GM12801 (cell line): Measurements from ENCODE around the gene ADGRL3.

Source experiments
- TF ChIP-seq, protein P1 (sequence below): IDR thresholded peaks from one replicate; pipeline ENCODE4 v1.5.1; 2011; ENCODE audit warnings: control low read depth; ENCODE audit not compliant: insufficient read length; ENCODE audit errors: extremely low read depth

Gene ADGRL3

GRCh38 chr4:61277785-61278760, 77.9 kb downstream of the ADGRL3 start:
- TF ChIP-seq, protein P1, sequence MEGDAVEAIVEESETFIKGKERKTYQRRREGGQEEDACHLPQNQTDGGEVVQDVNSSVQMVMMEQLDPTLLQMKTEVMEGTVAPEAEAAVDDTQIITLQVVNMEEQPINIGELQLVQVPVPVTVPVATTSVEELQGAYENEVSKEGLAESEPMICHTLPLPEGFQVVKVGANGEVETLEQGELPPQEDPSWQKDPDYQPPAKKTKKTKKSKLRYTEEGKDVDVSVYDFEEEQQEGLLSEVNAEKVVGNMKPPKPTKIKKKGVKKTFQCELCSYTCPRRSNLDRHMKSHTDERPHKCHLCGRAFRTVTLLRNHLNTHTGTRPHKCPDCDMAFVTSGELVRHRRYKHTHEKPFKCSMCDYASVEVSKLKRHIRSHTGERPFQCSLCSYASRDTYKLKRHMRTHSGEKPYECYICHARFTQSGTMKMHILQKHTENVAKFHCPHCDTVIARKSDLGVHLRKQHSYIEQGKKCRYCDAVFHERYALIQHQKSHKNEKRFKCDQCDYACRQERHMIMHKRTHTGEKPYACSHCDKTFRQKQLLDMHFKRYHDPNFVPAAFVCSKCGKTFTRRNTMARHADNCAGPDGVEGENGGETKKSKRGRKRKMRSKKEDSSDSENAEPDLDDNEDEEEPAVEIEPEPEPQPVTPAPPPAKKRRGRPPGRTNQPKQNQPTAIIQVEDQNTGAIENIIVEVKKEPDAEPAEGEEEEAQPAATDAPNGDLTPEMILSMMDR = no peak

GRCh38 chr4:61292322-61292721, 92.2 kb downstream of the ADGRL3 start:
- TF ChIP-seq, protein P1 = no peak

DNA sequence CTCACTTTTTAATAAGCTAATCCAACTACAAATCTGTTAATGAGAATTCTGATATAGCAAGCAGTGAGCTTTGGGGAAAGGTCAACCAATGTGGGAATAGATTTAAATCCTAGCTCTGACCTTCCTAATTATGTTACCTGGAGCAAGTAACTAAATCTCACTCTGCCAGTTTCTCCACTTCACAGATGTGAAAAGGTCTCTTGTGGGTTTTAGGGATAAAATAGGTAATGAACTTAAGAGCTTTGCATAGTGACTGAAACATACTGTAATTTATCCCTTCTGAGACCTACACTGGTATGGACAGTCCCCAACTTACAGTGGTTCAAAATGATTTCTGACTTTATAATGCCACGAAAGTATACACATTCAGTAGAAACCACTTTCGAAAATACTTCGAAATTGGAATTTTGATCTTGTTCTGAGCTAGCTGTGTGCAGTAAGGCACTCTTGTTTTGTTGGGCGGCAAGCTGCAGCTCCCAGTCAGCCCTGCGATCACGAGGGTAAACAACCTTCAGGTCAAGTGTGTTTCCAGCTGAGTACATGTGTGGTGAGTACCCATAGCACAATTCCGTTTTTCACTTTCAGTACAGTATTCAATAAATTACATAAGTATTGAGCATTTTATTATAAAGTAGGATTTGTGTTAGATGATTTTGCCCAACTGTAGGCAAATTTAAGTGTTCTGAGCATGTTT, 93.7 kb downstream of the ADGRL3 start:
- TF ChIP-seq, protein P1 = no peak

DNA sequence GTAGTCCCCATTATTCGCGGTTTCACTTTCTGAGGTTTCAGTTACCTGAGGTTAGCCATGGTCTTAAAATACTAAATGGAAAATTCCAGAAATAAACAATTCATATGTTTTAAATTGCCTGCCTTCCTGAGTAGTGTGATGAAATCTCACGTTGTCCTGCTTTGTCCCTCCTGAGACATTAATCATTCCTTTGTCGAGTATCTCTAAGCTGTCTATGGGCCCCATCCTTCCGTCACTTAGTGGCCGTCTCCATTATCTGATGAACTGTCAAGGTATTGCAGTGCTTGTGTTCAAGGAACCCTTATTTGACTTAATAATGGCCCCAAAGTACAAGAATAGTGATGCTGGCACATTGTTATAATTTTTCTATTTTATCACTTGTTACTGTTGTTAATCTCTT, 94.8 kb downstream of the ADGRL3 start:
- TF ChIP-seq, protein P1 = no peak

GRCh38 chr4:61296144-61296543, 96.0 kb downstream of the ADGRL3 start:
- TF ChIP-seq, protein P1 = no peak

- TF ChIP-seq, protein P1 = no peak
Observed at GRCh38 chr4:61298178-61298740, 98.1 kb downstream of the ADGRL3 start.

- TF ChIP-seq, protein P1 = no peak
Observed at GRCh38 chr4:61299316-61299715, 99.2 kb downstream of the ADGRL3 start.
